ENCODE results near the gene PARP1. TPM values are rescaled to one million over a fixed set of nuclear protein-coding genes. Genes with fewer than 3 reads are reported as not detected.
A peak's percentile ranks its signal among the peaks of the same experiment; 100 is the strongest.

Gene PARP1
- total RNA-seq, result 10 to 100 TPM; 35.8 to 81.2 (median 63.2) TPM
- long read RNA-seq, donor 1, transcript PARP1-203 (23 exons, 3,958 nt), result major isoform, 78 of 105 reads
- long read RNA-seq, donor 1, partial matches to known transcripts, result 23 of 105 reads
- long read RNA-seq, donor 1, other reads (novel, unspliced or antisense), result 4 of 105 reads
- long read RNA-seq, donor 2, partial matches to known transcripts, result 33 of 35 reads
- long read RNA-seq, donor 2, other reads (novel, unspliced or antisense), result 0 of 35 reads

GRCh38 chr1:226407497-226408284, at the start of gene PARP1:
PARP1 (minus strand) TSS chr1:226408093; CDS start chr1:226407929, 164 bp downstream.
- intact Hi-C loops (cut with DNase I, micrococcal nuclease), result no loop called here
- DNase-seq (peak; percentile 87 to 94 (median 93)), ATAC-seq (peak; percentile 97)
- Histone ChIP-seq H3K4me3 (peak within 1 kb of the TSS; percentile 54), H3K4me1 (ENCODE audit: low read depth) (peaks cover 9% of the 10 kb centered on the region), H3K9me3 (no peaks in the 10 kb centered on the region), H3K36me3 (ENCODE audit: low read depth) (no peaks in the 10 kb centered on the region)
- TF ChIP-seq CTCF (IDR thresholded peaks at IDR 0.05), result peak; percentile 87

- DNase-seq (no peak), ATAC-seq (peak; percentile 34)
- H3K36me3 ChIP-seq (ENCODE audit: low read depth), result no peaks in the 10 kb centered on the region
- intact Hi-C loops (cut with DNase I, micrococcal nuclease), result no loop called here
- no peaks in the 10 kb centered on the region for H3K4me1 ChIP-seq (ENCODE audit: low read depth)
- TF ChIP-seq CTCF (IDR thresholded peaks at IDR 0.05), result no peak
- no peak overlapping the region for H3K4me3 ChIP-seq
- no peaks in the 10 kb centered on the region for H3K9me3 ChIP-seq
Measured at GRCh38 chr1:226457307-226457712, 49.4 kb upstream of the PARP1 start.

- no peak for ATAC-seq
- H3K9me3 ChIP-seq, result no peaks in the 10 kb centered on the region
- TF ChIP-seq CTCF (IDR thresholded peaks at IDR 0.05), result no peak
- H3K36me3 ChIP-seq (ENCODE audit: low read depth), result no peaks in the 10 kb centered on the region
- no peaks in the 10 kb centered on the region for H3K4me1 ChIP-seq (ENCODE audit: low read depth)
- intact Hi-C loops (cut with DNase I, micrococcal nuclease), result no loop called here
- no peak overlapping the region for H3K4me3 ChIP-seq
- DNase-seq, result no peak
Measured at GRCh38 chr1:226455843-226456242, 48.0 kb upstream of the PARP1 start.

GRCh38 chr1:226454349-226454748, 46.5 kb upstream of the PARP1 start:
- ATAC-seq (no peak), DNase-seq (no peak)
- Histone ChIP-seq H3K36me3 (ENCODE audit: low read depth) (no peaks in the 10 kb centered on the region), H3K4me1 (ENCODE audit: low read depth) (no peaks in the 10 kb centered on the region), H3K9me3 (no peaks in the 10 kb centered on the region), H3K4me3 (no peak overlapping the region)
- TF ChIP-seq CTCF (IDR thresholded peaks at IDR 0.05), result no peak
- intact Hi-C loops (cut with DNase I, micrococcal nuclease), result no loop called here

- Histone ChIP-seq H3K36me3 (ENCODE audit: low read depth) (no peaks in the 10 kb centered on the region), H3K4me3 (no peak overlapping the region), H3K4me1 (ENCODE audit: low read depth) (no peaks in the 10 kb centered on the region), H3K9me3 (no peaks in the 10 kb centered on the region)
- DNase-seq, result no peak
- intact Hi-C loops (cut with DNase I, micrococcal nuclease), result no loop called here
- ATAC-seq, result no peak
- TF ChIP-seq CTCF (IDR thresholded peaks at IDR 0.05), result no peak
Measured at GRCh38 chr1:226453015-226453704, 45.3 kb upstream of the PARP1 start.

All from mucosa of descending colon (tissue), 3 donors.